Measurements from ENCODE around the gene FGR.
"Not testable (repeated sequence)": the region's sequence is repeated elsewhere in the genome, so short reads cannot be mapped to it uniquely, and the experiment has no call there.

The FGR gene

DNA sequence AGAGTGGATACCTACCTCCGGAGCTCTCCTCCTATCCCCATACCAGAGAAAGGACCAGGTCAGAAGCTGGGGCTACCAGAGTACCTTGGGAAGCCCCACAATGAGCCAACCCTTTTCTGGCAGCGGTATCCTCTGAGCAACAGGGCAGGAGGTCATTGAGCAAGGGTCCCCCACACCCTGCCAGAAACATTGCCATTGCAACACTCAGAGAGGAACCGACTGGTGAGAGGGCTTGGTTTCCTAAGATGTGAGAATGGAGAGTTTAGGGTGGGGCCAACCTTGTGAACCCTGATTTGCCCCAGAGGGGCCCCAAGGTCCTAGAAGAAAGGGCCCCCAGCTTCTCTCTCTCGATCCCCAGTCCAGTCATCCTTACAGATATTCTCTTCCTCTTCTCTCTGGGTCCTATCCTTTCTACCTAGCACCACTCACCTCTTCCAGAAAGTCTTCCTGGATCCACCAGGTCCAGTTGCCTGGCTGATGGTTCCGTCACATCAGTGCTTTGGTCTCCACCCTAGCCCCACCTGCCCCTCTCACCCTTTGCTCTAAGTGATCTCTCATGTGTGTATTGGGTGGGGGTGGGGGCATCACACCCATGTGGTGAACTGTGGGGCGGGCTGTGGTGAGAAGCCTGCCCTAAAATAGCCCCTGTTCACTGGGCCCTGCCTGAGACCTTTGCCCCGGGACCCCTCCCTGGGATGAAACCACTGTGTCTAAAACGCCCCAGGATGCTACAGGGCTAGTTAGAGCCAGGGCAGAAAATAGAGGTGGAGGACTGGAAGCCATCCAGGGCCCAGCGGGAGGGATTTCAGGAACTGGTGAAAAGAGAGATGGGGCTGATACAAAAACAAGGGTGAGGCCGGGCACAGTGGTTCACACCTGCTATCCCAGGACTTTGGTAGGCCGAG, 8.7 kb downstream of the FGR start:
- TF ChIP-seq, protein P1, sequence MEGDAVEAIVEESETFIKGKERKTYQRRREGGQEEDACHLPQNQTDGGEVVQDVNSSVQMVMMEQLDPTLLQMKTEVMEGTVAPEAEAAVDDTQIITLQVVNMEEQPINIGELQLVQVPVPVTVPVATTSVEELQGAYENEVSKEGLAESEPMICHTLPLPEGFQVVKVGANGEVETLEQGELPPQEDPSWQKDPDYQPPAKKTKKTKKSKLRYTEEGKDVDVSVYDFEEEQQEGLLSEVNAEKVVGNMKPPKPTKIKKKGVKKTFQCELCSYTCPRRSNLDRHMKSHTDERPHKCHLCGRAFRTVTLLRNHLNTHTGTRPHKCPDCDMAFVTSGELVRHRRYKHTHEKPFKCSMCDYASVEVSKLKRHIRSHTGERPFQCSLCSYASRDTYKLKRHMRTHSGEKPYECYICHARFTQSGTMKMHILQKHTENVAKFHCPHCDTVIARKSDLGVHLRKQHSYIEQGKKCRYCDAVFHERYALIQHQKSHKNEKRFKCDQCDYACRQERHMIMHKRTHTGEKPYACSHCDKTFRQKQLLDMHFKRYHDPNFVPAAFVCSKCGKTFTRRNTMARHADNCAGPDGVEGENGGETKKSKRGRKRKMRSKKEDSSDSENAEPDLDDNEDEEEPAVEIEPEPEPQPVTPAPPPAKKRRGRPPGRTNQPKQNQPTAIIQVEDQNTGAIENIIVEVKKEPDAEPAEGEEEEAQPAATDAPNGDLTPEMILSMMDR (conservative IDR thresholded peaks at IDR 0.05; ENCODE audit: low read depth, low read length) = no peak
- no peak for DNase-seq (ENCODE audit: low read depth)

DNA sequence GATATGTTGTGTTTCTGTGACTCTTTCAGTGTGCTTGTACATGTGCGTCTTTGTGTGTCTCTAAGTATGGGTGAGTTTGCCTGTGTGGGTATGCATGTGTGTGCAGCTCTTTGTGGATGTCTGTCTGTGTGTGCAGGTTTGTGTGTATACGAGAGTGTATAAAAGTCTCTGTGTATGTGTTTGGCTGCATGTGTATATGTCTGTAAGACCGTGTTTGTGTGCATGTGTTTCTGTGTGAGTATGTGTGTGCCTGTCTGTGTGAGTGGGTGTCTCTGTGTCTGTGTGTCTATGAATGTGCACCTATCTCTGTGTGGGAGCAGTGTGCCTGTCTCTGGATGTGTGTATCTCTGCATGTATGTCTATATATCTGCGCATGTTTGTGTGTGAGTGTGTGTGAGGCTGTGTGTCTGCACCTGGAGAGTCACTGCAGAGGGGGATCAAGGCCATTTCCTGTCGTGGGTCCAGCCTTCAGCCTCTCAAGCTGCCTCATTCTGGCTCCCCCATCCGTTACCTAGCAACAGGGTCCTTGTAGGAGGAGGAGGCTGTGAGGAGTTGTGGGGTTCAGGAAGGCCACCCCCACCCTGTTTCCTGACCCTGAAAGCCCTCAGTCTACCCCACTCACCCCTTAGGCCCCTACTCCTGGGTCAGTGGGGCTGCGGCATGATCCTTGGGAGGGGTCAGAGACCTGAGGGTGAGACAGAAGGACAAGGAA, 10.4 kb downstream of the FGR start:
- TF ChIP-seq, protein P1 (conservative IDR thresholded peaks at IDR 0.05; ENCODE audit: low read depth, low read length) = no peak
- H3K4me3 ChIP-seq (ENCODE audit: low read length) = no peak overlapping the region

More for the DNA sequence above, 8.7 kb downstream of the FGR start:
- no peak overlapping the region for H3K4me3 ChIP-seq (ENCODE audit: low read length)

DNA sequence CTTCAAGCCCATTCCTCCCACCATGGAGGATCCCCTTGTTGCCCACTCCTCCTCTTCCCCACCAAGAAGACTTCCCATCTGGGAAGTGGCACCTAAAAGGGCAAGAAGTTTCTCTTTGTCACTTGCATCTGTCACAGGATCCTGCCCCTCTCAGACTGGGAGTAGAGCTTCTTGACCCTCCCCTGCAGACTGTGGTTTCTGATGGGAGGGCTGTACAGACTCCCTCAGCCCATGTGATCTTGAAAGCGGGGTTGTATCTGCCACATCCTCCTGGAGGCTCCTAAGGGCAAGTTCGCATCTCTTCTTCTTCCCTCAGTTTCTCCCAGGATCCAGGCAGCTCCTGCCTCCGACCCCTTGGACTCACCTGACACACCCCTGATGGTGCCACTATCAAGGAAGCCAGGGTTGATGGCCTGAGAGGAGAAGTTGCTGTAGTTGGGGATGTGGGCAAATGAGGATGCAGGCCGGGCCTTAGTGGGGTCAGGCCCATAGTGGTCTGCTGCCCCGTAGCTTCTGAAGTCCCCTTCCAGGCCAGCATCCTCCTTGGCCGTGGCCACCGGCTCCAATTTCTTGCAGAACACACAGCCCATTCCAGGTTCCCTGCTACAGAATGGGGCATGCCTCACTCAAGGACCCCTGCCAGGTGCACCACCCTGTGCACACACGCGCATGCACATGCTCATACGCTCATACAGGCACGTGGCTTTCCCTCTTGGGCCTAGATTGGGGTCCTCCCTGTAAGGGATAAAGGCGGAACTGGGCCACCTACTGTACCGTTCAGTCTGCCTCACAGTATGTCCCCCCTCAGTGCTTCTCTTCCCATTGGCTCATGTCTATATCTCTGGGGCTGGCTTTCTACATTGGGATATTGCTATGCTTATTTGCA, 11.4 kb downstream of the FGR start:
- DNase-seq (ENCODE audit: low read depth) = no peak
- no peak overlapping the region for H3K4me3 ChIP-seq (ENCODE audit: low read length)
- TF ChIP-seq, protein P1 (conservative IDR thresholded peaks at IDR 0.05; ENCODE audit: low read depth, low read length) = no peak

More for the DNA sequence above, 10.4 kb downstream of the FGR start:
- DNase-seq (ENCODE audit: low read depth) = no peak

DNA sequence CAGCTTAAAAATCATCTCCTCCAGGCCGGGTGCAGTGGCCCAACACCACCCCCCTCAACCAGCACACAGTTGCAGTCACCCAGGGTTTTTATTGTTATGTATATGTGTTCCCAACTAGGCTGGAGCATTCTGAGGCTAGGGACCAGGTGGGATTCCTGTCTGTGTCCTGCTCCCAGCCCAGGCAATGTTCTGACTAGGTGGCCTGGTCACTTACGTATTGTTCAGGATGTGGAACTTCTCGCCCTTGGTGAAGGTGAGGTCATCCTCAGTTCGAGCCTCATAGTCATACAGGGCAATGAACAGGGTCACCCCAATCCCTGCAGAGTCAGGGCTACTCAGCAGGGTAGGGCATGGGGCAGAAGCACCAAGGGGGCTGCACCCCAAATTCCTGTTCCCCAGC, 12.2 kb downstream of the FGR start:
- H3K4me3 ChIP-seq (ENCODE audit: low read length) = no peak overlapping the region
- TF ChIP-seq, protein P1 (conservative IDR thresholded peaks at IDR 0.05; ENCODE audit: low read depth, low read length) = no peak
- DNase-seq (ENCODE audit: low read depth) = no peak

DNA sequence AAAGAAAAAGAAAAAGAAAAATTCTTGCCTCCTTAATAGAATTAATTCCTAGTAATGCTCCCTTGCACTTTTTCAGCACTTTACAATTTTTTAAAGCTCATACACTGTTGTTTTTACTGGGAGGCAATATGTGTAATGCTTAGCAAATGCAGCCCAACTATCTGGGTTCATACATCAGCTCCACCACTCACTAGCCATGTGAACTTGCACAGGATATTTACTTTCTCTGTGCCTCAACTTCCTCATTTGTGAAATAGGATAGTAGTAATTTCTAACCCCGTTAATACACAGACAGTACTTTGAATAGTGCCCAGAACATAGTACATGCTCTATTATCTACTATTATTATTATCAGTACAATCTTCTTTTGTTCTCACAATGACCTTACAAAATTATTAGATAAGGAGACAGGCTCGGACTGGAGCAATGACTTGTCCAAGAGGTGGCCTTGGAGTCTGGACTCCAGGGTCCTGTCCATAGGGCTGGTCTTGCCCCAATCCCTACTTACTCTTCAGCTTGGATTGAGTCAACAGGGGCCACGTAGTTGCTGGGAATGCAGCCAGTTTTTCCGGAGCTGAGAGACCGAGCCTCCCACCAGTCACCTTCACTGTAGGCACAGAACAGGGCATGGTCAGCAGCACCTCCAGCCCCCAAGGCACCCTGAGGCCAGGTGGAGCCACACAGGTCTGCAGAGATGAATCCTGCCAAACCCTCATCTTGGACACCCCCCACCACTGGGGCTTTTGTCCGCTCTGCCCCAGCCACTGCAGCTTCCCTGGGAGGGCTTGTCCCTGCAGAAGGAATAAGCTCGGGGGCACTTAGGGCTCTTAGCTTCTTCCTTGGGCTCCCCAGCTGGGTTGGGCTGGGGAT, 13.7 kb downstream of the FGR start:
- TF ChIP-seq, protein P1 (conservative IDR thresholded peaks at IDR 0.05; ENCODE audit: low read depth, low read length) = no peak
- DNase-seq (ENCODE audit: low read depth) = no peak
- H3K4me3 ChIP-seq (ENCODE audit: low read length) = no peak overlapping the region

DNA sequence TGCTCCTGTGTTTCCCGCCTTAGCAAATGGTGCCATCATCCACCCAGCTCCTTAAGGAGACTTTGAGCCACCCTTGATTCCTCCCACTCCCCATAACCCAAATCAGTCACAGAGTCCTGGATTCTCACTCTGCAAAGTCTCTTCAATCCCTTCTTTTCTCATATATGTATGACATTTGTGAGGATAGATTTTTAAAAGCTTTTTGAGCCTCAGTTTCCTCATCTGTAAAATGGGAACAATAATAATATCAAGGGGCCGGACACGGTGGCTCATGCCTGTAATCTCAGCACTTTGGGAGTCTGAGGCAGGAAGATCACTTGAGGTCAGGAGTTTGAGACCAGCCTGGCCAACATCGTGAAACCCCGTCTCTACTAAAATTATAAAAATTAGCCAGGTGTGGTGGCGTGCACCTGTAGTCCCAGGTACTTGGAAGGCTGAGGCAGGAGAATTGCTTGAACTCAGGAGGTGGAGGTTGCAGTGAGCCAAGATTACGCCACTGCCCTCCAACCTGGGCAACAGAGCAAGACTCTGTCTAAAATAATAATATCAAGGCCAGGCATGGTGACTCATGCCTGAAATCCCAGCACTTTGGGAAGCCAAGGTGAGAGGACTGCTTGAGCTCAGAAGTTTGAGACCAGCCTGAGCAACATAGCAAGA, 15.1 kb downstream of the FGR start:
- not testable (repeated sequence) for H3K4me3 ChIP-seq (ENCODE audit: low read length); DNase-seq (ENCODE audit: low read depth)

Measured in retinal pigment epithelial cell (primary cell).